H1 (cell line): Measurements from ENCODE around the gene VWA3B. TPM values are rescaled to one million over a fixed set of nuclear protein-coding genes. Genes with fewer than 3 reads are reported as not detected.

ENCODE experiments used
- CTCF ChIA-PET: fragments of 300-600 bp; sonication (Branson Sonifier 250); formaldehyde crosslinking; loops from one replicate; lab custom pipeline; 2021; ENCODE audit not compliant: partially characterized antibody; lab: Charles Lee
- POLR2A ChIA-PET: fragments of 300-600 bp; sonication (Branson Sonifier 250); formaldehyde crosslinking; loops from one replicate; lab custom pipeline; 2021; ENCODE audit warnings: inconsistent platforms; ENCODE audit not compliant: partially characterized antibody; lab: Charles Lee
- DNase-seq, 2 experiments: peaks; one replicate each; pipeline versions ENCODE4 v3.0.0 to v3.0.0-alpha.2; 2010 to 2022; ENCODE audit warnings: low spot score in 2 of 2, low read depth in 1 of 2, mixed read lengths in 1 of 2
- FAIRE-seq: peaks from 2 replicates; lab custom pipeline; 2011; peaks lifted over from hg19 to GRCh38; lab: Jason Lieb, UNC
- H2AFZ ChIP-seq: 2 replicates; pipeline ENCODE4 v1.8.1; 2012; ENCODE audit warnings: low read length, inconsistent platforms
- H2AK5ac ChIP-seq: 2 replicates; pipeline ENCODE4 v1.6.1; 2013; ENCODE audit warnings: low read depth, low read length
- H2BK120ac ChIP-seq: replicated peaks from 2 replicates; pipeline ENCODE3; 2013; ENCODE audit warnings: low read depth, low read length, inconsistent platforms
- H2BK12ac ChIP-seq: 2 replicates; pipeline ENCODE4 v1.6.1; 2013; ENCODE audit warnings: low read depth, low read length
- H2BK15ac ChIP-seq: 2 replicates; pipeline ENCODE4 v1.6.1; 2013; ENCODE audit warnings: low read length
- H2BK20ac ChIP-seq: 2 replicates; pipeline ENCODE4 v1.6.1; 2013; ENCODE audit warnings: low read length
- H2BK5ac ChIP-seq: 2 replicates; pipeline ENCODE4 v1.6.1; 2013; ENCODE audit warnings: low read depth, low read length
- H3K14ac ChIP-seq: 2 replicates; pipeline ENCODE4 v1.6.1; 2013; ENCODE audit warnings: inconsistent platforms; ENCODE audit not compliant: insufficient read length
- H3K18ac ChIP-seq: 2 replicates; pipeline ENCODE4 v1.6.1; 2013; ENCODE audit warnings: low read length; ENCODE audit errors: extremely low read depth
- H3K23ac ChIP-seq: 2 replicates; pipeline ENCODE4 v1.6.1; 2013; ENCODE audit warnings: inconsistent platforms; ENCODE audit not compliant: insufficient read length
- H3K23me2 ChIP-seq: 2 replicates; pipeline ENCODE4 v1.6.1; 2013; ENCODE audit warnings: low read depth, low read length
- H3K27ac ChIP-seq: 2 replicates; pipeline ENCODE4 v1.6.1; 2011; ENCODE audit warnings: low read depth, low read length, inconsistent platforms
- H3K27me3 ChIP-seq, 4 experiments: replicated peaks in 1 of 4; 1 replicate in 1 of 4; 2 replicates in 3 of 4; pipeline versions ENCODE4 v1.6.1 to v1.8.1; 2011 to 2013; ENCODE audit warnings: low read length in 3 of 4, mild to moderate bottlenecking in 3 of 4, inconsistent platforms in 2 of 4, mixed read lengths in 2 of 4, moderate library complexity in 1 of 4; ENCODE audit not compliant: control insufficient read depth in 3 of 4, insufficient read depth in 3 of 4; ENCODE audit errors: extremely low read depth in 1 of 4
- H3K36me3 ChIP-seq, 4 experiments: 2 replicates each; pipeline versions ENCODE4 v1.6.1 to v1.8.1; 2011 to 2013; ENCODE audit warnings: mild to moderate bottlenecking in 4 of 4, low read length in 3 of 4, moderate library complexity in 2 of 4, control low read depth in 1 of 4, inconsistent platforms in 1 of 4; ENCODE audit not compliant: insufficient read depth in 4 of 4, control insufficient read depth in 2 of 4
- H3K4ac ChIP-seq: replicated peaks from 2 replicates; pipeline ENCODE3; 2013; ENCODE audit warnings: low read length, low read depth, mixed read lengths, inconsistent platforms; ENCODE audit not compliant: insufficient read length
- H3K4me1 ChIP-seq, 4 experiments: replicated peaks in 1 of 4; 1 replicate in 1 of 4; 2 replicates in 3 of 4; pipeline versions ENCODE4 v1.6.1 to v1.8.1; 2011 to 2013; ENCODE audit warnings: low read length in 3 of 4, inconsistent platforms in 2 of 4, mixed read lengths in 1 of 4; ENCODE audit not compliant: insufficient read depth in 4 of 4, control insufficient read depth in 3 of 4
- H3K4me2 ChIP-seq, 2 experiments: 2 replicates each; pipeline versions ENCODE4 v1.6.1 to v1.8.1; 2011 to 2013; ENCODE audit warnings: low read depth in 2 of 2, low read length in 2 of 2, control low read depth in 1 of 2, inconsistent platforms in 1 of 2, mild to moderate bottlenecking in 1 of 2; ENCODE audit not compliant: insufficient read depth in 1 of 2
- H3K4me3 ChIP-seq, 4 experiments: fragments of 200-600, 300-600 bp in 1 of 4; sonication (generic), shearing (Covaris generic), sonication (Bioruptor Twin) in 1 of 4; 2 replicates each; pipeline versions ENCODE4 v1.5.1 to v1.8.1; 2011 to 2016; ENCODE audit warnings: low read length in 4 of 4, low read depth in 3 of 4, control low read depth in 2 of 4, inconsistent platforms in 2 of 4, mild to moderate bottlenecking in 2 of 4, mixed read lengths in 1 of 4, moderate library complexity in 1 of 4; ENCODE audit not compliant: insufficient read depth in 2 of 4; ENCODE audit errors: extremely low read depth in 1 of 4
- H3K56ac ChIP-seq: replicated peaks from 2 replicates; pipeline ENCODE3; 2013; ENCODE audit warnings: low read depth, mild to moderate bottlenecking, mixed read lengths, low read length, inconsistent platforms; ENCODE audit not compliant: insufficient read length
- H3K79me1 ChIP-seq: 2 replicates; pipeline ENCODE4 v1.6.1; 2013; ENCODE audit warnings: low read depth, low read length, control low read depth
- H3K79me2 ChIP-seq, 2 experiments: 2 replicates each; pipeline versions ENCODE4 v1.6.1 to v1.8.1; 2012 to 2013; ENCODE audit warnings: low read length in 2 of 2, mild to moderate bottlenecking in 2 of 2, inconsistent platforms in 1 of 2; ENCODE audit not compliant: insufficient read depth in 2 of 2, control insufficient read depth in 1 of 2
- H3K9ac ChIP-seq, 4 experiments: replicated peaks in 1 of 4; 1 replicate in 1 of 4; 2 replicates in 3 of 4; pipeline versions ENCODE4 v1.6.1 to v1.8.1; 2011 to 2013; ENCODE audit warnings: low read depth in 3 of 4, low read length in 3 of 4, control low read depth in 2 of 4, mild to moderate bottlenecking in 2 of 4, moderate library complexity in 2 of 4, inconsistent platforms in 1 of 4; ENCODE audit errors: extremely low read depth in 1 of 4
- H3K9me3 ChIP-seq, 2 experiments: 2 replicates each; pipeline versions ENCODE4 v1.6.1 to v1.8.1; 2012 to 2013; ENCODE audit warnings: mild to moderate bottlenecking in 2 of 2, moderate library complexity in 2 of 2, control low read depth in 1 of 2, inconsistent platforms in 1 of 2, low read depth in 1 of 2, low read length in 1 of 2, mixed read lengths in 1 of 2; ENCODE audit not compliant: insufficient read depth in 2 of 2
- H4K20me1 ChIP-seq, 2 experiments: replicated peaks in 1 of 2; 2 replicates each; pipeline versions ENCODE3 to v1.8.1; 2011 to 2013; ENCODE audit warnings: inconsistent platforms in 2 of 2, low read length in 2 of 2, mild to moderate bottlenecking in 1 of 2; ENCODE audit not compliant: insufficient read depth in 2 of 2, control insufficient read depth in 1 of 2
- H4K5ac ChIP-seq: 2 replicates; pipeline ENCODE4 v1.6.1; 2013; ENCODE audit warnings: low read length, low read depth, mixed read lengths, inconsistent platforms; ENCODE audit not compliant: insufficient read length
- H4K8ac ChIP-seq: 2 replicates; pipeline ENCODE4 v1.8.0; 2013; ENCODE audit warnings: mild to moderate bottlenecking, moderate library complexity, low read length, inconsistent platforms; ENCODE audit not compliant: insufficient read depth; ENCODE audit errors: extremely low read depth
- H4K91ac ChIP-seq: replicated peaks from 2 replicates; pipeline ENCODE3; 2013; ENCODE audit warnings: low read length, mixed read lengths, inconsistent platforms; ENCODE audit not compliant: insufficient read length
- CBX5 ChIP-seq: fragments of 300-800, 300-1000 bp; sonication (generic); IDR thresholded peaks from 2 replicates; pipeline ENCODE4 v1.7.1; 2016; ENCODE audit warnings: antibody characterized with exemption, low read length, low read depth
- CREB1 ChIP-seq: IDR thresholded peaks from 2 replicates; pipeline ENCODE4 v1.6.1; 2012; ENCODE audit warnings: inconsistent platforms
- EGR1 ChIP-seq: IDR thresholded peaks from 2 replicates; pipeline ENCODE4 v1.6.1; 2011; ENCODE audit warnings: low read depth, low read length, borderline replicate concordance
- EZH2 ChIP-seq: fragments of 200-600 bp; sonication (generic); IDR thresholded peaks from 2 replicates; pipeline ENCODE4 v1.7.1; 2012; ENCODE audit warnings: low read depth, mild to moderate bottlenecking, moderate library complexity, low read length, inconsistent platforms; ENCODE audit not compliant: severe bottlenecking
- HDAC2 ChIP-seq, 2 experiments: fragments of 300-600 bp in 1 of 2; sonication (generic) in 1 of 2; IDR thresholded peaks; 2 replicates each; pipeline ENCODE4 v1.6.1; 2011 to 2012; ENCODE audit warnings: low read depth in 2 of 2, low read length in 2 of 2, mild to moderate bottlenecking in 2 of 2, moderate library complexity in 2 of 2, borderline replicate concordance in 1 of 2, inconsistent platforms in 1 of 2
- NANOG ChIP-seq: IDR thresholded peaks from 2 replicates; pipeline ENCODE4 v1.6.1; 2011; ENCODE audit warnings: low read length, low read depth, mild to moderate bottlenecking, inconsistent platforms; ENCODE audit not compliant: insufficient read depth, poor library complexity, severe bottlenecking
- SAP30 ChIP-seq: fragments of 300-600 bp; sonication (generic); IDR thresholded peaks from 2 replicates; pipeline ENCODE4 v1.7.1; 2012; ENCODE audit warnings: low read length, moderate library complexity, mild to moderate bottlenecking, inconsistent platforms; ENCODE audit not compliant: insufficient read depth, insufficient replicate concordance
- SIRT6 ChIP-seq: IDR thresholded peaks from one replicate; pipeline ENCODE4 v1.7.1; 2012; ENCODE audit warnings: low read length, inconsistent platforms
- TAF7 ChIP-seq: optimal IDR thresholded peaks from 2 replicates; pipeline ENCODE3; 2011; ENCODE audit warnings: low read depth, mild to moderate bottlenecking, inconsistent platforms, low read length, moderate library complexity, borderline replicate concordance
- WGBS, 2 experiments: shearing (Covaris generic) in 1 of 2; methylation state at CpG; one replicate each; pipeline versions ENCODE4 v1.1.6 to v1.1.7; 2013 to 2015; ENCODE audit warnings: low lambda C conversion rate in 2 of 2, mixed read lengths in 2 of 2, inconsistent platforms in 1 of 2, low coverage in 1 of 2, missing lambda C conversion rate in 1 of 2; ENCODE audit not compliant: insufficient replicate concordance in 2 of 2, insufficient coverage in 1 of 2, insufficient read length in 1 of 2; ENCODE audit errors: extremely low coverage in 1 of 2, missing lambda C conversion rate in 1 of 2; 5-methylcytosine and 5-hydroxymethylcytosine counted together
- polyA plus RNA-seq, 7 experiments: library from polyadenylated mRNA; depleted of rRNA in 3 of 7; stranded (reverse) in 5 of 7; unstranded in 2 of 7; fragments of >200 nt in 5 of 7; fragments of 200-250 nt in 2 of 7; gene quantifications; 1 replicate in 5 of 7; 2 replicates in 1 of 7; 4 replicates in 1 of 7; pipeline versions ENCODE4 v1.2.1 to v1.2.3, GENCODE V29; 2011 to 2013; ENCODE audit warnings: missing spikeins in 2 of 7, mixed read lengths in 2 of 7
- total RNA-seq: library from RNA; stranded (reverse); fragmentation: NEBNext Ultra II Directional; extraction: Animal tissue kit (Norgen Biotek cat#: 25700); gene quantifications from 2 replicates; pipeline ENCODE4 v1.2.1, GENCODE V29; 2021
- TF ChIP-seq, protein P1 (sequence below): IDR thresholded peaks from 2 replicates; pipeline ENCODE4 v1.6.1; 2012; ENCODE audit warnings: inconsistent platforms
- TF ChIP-seq, protein P2 (sequence below), 3 experiments: IDR thresholded peaks; 1 replicate in 2 of 3; 2 replicates in 1 of 3; pipeline versions ENCODE4 v1.5.1 to v1.6.1; 2011; ENCODE audit warnings: low read length in 3 of 3, mild to moderate bottlenecking in 3 of 3, inconsistent platforms in 2 of 3, low read depth in 1 of 3, moderate library complexity in 1 of 3; ENCODE audit not compliant: insufficient read depth in 1 of 3; ENCODE audit errors: control extremely low read depth in 1 of 3

The VWA3B gene
- total and polyA plus RNA-seq, 2 of the 8 experiments (the other 6 are each of a cell fraction or from before 2014, with no cell fraction given): not detected

DNA sequence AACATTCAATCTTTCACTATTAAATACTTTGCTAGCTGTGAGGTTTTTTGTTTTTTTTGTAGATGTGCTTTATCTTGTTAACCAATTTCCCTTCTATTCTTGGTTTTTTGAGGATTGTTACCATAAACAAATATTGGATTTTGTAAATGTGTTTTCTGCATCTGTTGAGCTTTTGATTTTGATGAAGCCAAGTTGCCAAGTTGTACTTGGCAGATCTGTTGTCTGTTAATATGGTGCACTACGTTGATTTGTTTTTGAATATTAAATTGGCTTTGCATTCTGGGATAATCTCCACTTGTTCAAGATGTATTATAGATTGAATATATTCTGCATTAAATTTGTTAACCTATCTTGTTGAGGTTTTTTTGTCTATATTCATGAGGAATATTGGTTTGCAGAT is 114.6 kb downstream of the VWA3B start:
- H3K4ac ChIP-seq: no peak overlapping the region
- no peak overlapping the region for H4K5ac ChIP-seq
- no peak overlapping the region for H3K23ac ChIP-seq
- H2AFZ ChIP-seq: no peak overlapping the region
- DNase-seq (no peak), FAIRE-seq (no peak)
- no peak overlapping the region for H2AK5ac ChIP-seq
- H3K9ac ChIP-seq: no peak overlapping the region
- H2BK120ac ChIP-seq: no peak overlapping the region
- no peak overlapping the region for H2BK15ac ChIP-seq
- no peak overlapping the region for H3K56ac ChIP-seq
- CTCF ChIA-PET: no interaction called here
- H4K8ac ChIP-seq: no peak overlapping the region
- H3K18ac ChIP-seq: no peak overlapping the region
- no peak overlapping the region for H3K4me2 ChIP-seq
- no peaks in the 10 kb centered on the region for H3K27me3 ChIP-seq
- no peaks in the 10 kb centered on the region for H3K23me2 ChIP-seq
- WGBS, 2 experiments: 90% methylated on average over 1 of the region's 1 CpG; no CpG with 5 or more reads in 1 of the 2 experiments
- no peak overlapping the region for H3K14ac ChIP-seq
- no peaks in the 10 kb centered on the region for H3K36me3 ChIP-seq
- H4K91ac ChIP-seq: no peak overlapping the region
- no peaks in the 10 kb centered on the region for H4K20me1 ChIP-seq
- H3K79me1 ChIP-seq: no peaks in the 10 kb centered on the region
- H3K4me1 ChIP-seq: no peaks in the 10 kb centered on the region
- H2BK12ac ChIP-seq: no peak overlapping the region
- POLR2A ChIA-PET: no interaction called here
- H3K9me3 ChIP-seq: no peaks in the 10 kb centered on the region
- H3K79me2 ChIP-seq: no peaks in the 10 kb centered on the region
- no peak overlapping the region for H2BK5ac ChIP-seq
- no peak overlapping the region for H3K27ac ChIP-seq
- H3K4me3 ChIP-seq: no peak overlapping the region
- H2BK20ac ChIP-seq: no peak overlapping the region
- TF ChIP-seq, protein P1, sequence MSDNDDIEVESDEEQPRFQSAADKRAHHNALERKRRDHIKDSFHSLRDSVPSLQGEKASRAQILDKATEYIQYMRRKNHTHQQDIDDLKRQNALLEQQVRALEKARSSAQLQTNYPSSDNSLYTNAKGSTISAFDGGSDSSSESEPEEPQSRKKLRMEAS: no peak
- TF ChIP-seq CREB1: no peak
- TF ChIP-seq NANOG: no peak
- TF ChIP-seq SAP30: no peak
- TF ChIP-seq SIRT6: no peak
- TF ChIP-seq, protein P2, sequence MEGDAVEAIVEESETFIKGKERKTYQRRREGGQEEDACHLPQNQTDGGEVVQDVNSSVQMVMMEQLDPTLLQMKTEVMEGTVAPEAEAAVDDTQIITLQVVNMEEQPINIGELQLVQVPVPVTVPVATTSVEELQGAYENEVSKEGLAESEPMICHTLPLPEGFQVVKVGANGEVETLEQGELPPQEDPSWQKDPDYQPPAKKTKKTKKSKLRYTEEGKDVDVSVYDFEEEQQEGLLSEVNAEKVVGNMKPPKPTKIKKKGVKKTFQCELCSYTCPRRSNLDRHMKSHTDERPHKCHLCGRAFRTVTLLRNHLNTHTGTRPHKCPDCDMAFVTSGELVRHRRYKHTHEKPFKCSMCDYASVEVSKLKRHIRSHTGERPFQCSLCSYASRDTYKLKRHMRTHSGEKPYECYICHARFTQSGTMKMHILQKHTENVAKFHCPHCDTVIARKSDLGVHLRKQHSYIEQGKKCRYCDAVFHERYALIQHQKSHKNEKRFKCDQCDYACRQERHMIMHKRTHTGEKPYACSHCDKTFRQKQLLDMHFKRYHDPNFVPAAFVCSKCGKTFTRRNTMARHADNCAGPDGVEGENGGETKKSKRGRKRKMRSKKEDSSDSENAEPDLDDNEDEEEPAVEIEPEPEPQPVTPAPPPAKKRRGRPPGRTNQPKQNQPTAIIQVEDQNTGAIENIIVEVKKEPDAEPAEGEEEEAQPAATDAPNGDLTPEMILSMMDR (IDR thresholded peaks at IDR 0.05; ENCODE audit: control extremely low read depth in 1 of 3, insufficient read depth in 1 of 3, low read depth in 1 of 3, low read length in 3 of 3): no peak
- no peak for TF ChIP-seq CBX5
- TF ChIP-seq HDAC2 (IDR thresholded peaks at IDR 0.05; ENCODE audit: borderline replicate concordance in 1 of 2, low read depth in 2 of 2, low read length in 2 of 2): no peak
- TF ChIP-seq TAF7: no peak
- TF ChIP-seq EGR1: no peak
- no peak for TF ChIP-seq EZH2
